K562 (cell line): Measurements from ENCODE around the gene OR8B2. TPM values are rescaled to one million over a fixed set of nuclear protein-coding genes. Genes with fewer than 3 reads are reported as not detected.

ENCODE experiments used
- ATAC-seq: fragments of 200-7000 bp; cut with Tn5 transposase; 3 replicates; pipeline ENCODE4 v1.9.1; 2020; ENCODE audit warnings: moderate library complexity
- Bru-seq: library from RNA; stranded (reverse); fragments of 400-500 nt; gene quantifications from one replicate; lab custom pipeline; 2021; lab: Mats Ljungman, UMichigan
- BruChase-seq, 2 experiments: library from RNA; stranded (reverse); fragments of 400-500 nt; gene quantifications; one replicate each; lab custom pipeline; 2021; lab: Mats Ljungman, UMichigan
- BruUV-seq: library from RNA; stranded (reverse); fragments of 400-500 nt; replicated peaks from 2 replicates; lab custom pipeline; 2021; lab: Mats Ljungman, UMichigan
- CTCF ChIA-PET: fragments of 300-600 bp; formaldehyde crosslinking; extraction: SDS; loops from one replicate; lab custom pipeline; 2021; ENCODE audit warnings: low intra/inter-chr PET ratio; lab: Yijun Ruan, JAX
- POLR2A ChIA-PET: fragments of 300-600, 350-650 bp; sonication (Branson Sonifier 250); formaldehyde crosslinking; extraction: SDS; loops from one replicate; lab custom pipeline; 2021; ENCODE audit warnings: antibody characterized with exemption, inconsistent platforms; lab: Yijun Ruan, JAX
- DNase-seq, 4 experiments: peaks; one replicate each; pipeline versions ENCODE4 v3.0.0 to v3.0.0-alpha.2; 2011 to 2018; ENCODE audit warnings: low spot score in 3 of 4, mixed read lengths in 3 of 4; ENCODE audit errors: extremely low read depth in 1 of 4
- FAIRE-seq: peaks from 2 replicates; lab custom pipeline; 2011; peaks lifted over from hg19 to GRCh38; lab: Jason Lieb, UNC
- H2AFZ ChIP-seq: 2 replicates; pipeline ENCODE4 v1.6.0; 2011; ENCODE audit warnings: low read depth, low read length, control low read depth, inconsistent platforms
- H3K27ac ChIP-seq: fragments of 200-600 bp; 3 replicates; pipeline ENCODE4 v1.8.0; 2011; ENCODE audit warnings: low read depth, mild to moderate bottlenecking, control low read depth, inconsistent platforms, low read length, moderate library complexity, mixed read lengths; ENCODE audit errors: extremely low read depth
- H3K27me3 ChIP-seq, 2 experiments: fragments of 300-600 bp in 1 of 2; 2 replicates in 1 of 2; 3 replicates in 1 of 2; pipeline versions ENCODE4 v1.6.0 to v1.8.0; 2011; ENCODE audit warnings: inconsistent platforms in 2 of 2, low read length in 2 of 2, mild to moderate bottlenecking in 1 of 2, mixed read lengths in 1 of 2, moderate library complexity in 1 of 2; ENCODE audit not compliant: control insufficient read depth in 2 of 2, insufficient read depth in 2 of 2
- H3K36me3 ChIP-seq: fragments of 300-600 bp; 3 replicates; pipeline ENCODE4 v1.8.0; 2011; ENCODE audit warnings: mild to moderate bottlenecking, low read length, inconsistent platforms; ENCODE audit not compliant: control insufficient read depth, insufficient read depth
- H3K4me1 ChIP-seq, 2 experiments: fragments of 200-600 bp in 1 of 2; replicated peaks in 1 of 2; 2 replicates in 1 of 2; 3 replicates in 1 of 2; pipeline versions ENCODE4 v1.5.1 to v1.8.0; 2011; ENCODE audit warnings: inconsistent platforms in 2 of 2, low read length in 2 of 2, mild to moderate bottlenecking in 1 of 2, mixed read lengths in 1 of 2, moderate library complexity in 1 of 2; ENCODE audit not compliant: control insufficient read depth in 2 of 2, insufficient read depth in 2 of 2
- H3K4me2 ChIP-seq: 2 replicates; pipeline ENCODE4 v1.6.1; 2011; ENCODE audit warnings: low read length, control low read depth, inconsistent platforms, mixed read lengths; ENCODE audit not compliant: insufficient read depth
- H3K4me3 ChIP-seq: fragments of 200-600 bp; sonication (generic), shearing (Covaris generic); 2 replicates; pipeline ENCODE4 v1.5.1; 2016; ENCODE audit warnings: control low read depth, inconsistent platforms
- H3K79me2 ChIP-seq: fragments of 200-600 bp; 3 replicates; pipeline ENCODE4 v1.8.0; 2011; ENCODE audit warnings: low read length, inconsistent platforms; ENCODE audit not compliant: control insufficient read depth, insufficient read depth
- H3K9ac ChIP-seq, 2 experiments: 2 replicates each; pipeline versions ENCODE4 v1.6.0 to v1.6.1; 2011; ENCODE audit warnings: low read depth in 2 of 2, low read length in 2 of 2, control low read depth in 1 of 2, inconsistent platforms in 1 of 2, mild to moderate bottlenecking in 1 of 2, mixed read lengths in 1 of 2; ENCODE audit not compliant: insufficient read depth in 1 of 2
- H3K9me1 ChIP-seq: one replicate; pipeline ENCODE4 v1.6.0; 2011; ENCODE audit warnings: inconsistent platforms, mild to moderate bottlenecking, low read length, moderate library complexity; ENCODE audit not compliant: control insufficient read depth, insufficient read depth
- H3K9me3 ChIP-seq: replicated peaks from 2 replicates; pipeline ENCODE4 v1.5.1; 2011; ENCODE audit warnings: low read depth, low read length, inconsistent platforms; ENCODE audit not compliant: control insufficient read depth, insufficient read depth
- H4K20me1 ChIP-seq: replicated peaks from 2 replicates; pipeline ENCODE4 v1.6.1; 2011; ENCODE audit warnings: low read length, inconsistent platforms, mixed read lengths; ENCODE audit not compliant: control insufficient read depth, insufficient read depth
- CEBPB ChIP-seq: fragments of 450-650 bp; IDR thresholded peaks from 2 replicates; pipeline ENCODE4 v1.6.1; 2016; ENCODE audit warnings: missing genetic modification characterization, missing compliant biosample characterization
- FOXK1 ChIP-seq: sonication (generic); formaldehyde crosslinking; IDR thresholded peaks from 2 replicates; pipeline ENCODE4 v1.8.0; 2022; ENCODE audit warnings: missing genetic modification reagents, mild to moderate bottlenecking, borderline replicate concordance
- LCOR ChIP-seq: sonication (generic); formaldehyde crosslinking; IDR thresholded peaks from 2 replicates; pipeline ENCODE4 v1.8.0; 2022; ENCODE audit warnings: mild to moderate bottlenecking, missing genetic modification reagents
- LEF1 ChIP-seq: fragments of 450-650 bp; IDR thresholded peaks from 2 replicates; pipeline ENCODE4 v1.6.1; 2016; ENCODE audit warnings: mild to moderate bottlenecking
- SMARCA4 ChIP-seq: fragments of 450-650 bp; IDR thresholded peaks from 2 replicates; pipeline ENCODE4 v1.6.1; 2016
- TARDBP ChIP-seq: fragments of 450-650 bp; IDR thresholded peaks from 2 replicates; pipeline ENCODE4 v1.6.1; 2016
- TFAM ChIP-seq: fragments of 250-450 bp; sonication (Bioruptor Pico); conservative IDR thresholded peaks from 2 replicates; pipeline ENCODE4 v1.5.0; 2021; ENCODE audit warnings: mild to moderate bottlenecking, moderate library complexity
- ZFX ChIP-seq: sonication (generic); formaldehyde crosslinking; IDR thresholded peaks from 2 replicates; pipeline ENCODE4 v1.8.0; 2022; ENCODE audit warnings: mild to moderate bottlenecking, missing genetic modification reagents, moderate library complexity
- ZKSCAN3 ChIP-seq: fragments of 250-450 bp; sonication (Bioruptor Pico); IDR thresholded peaks from 2 replicates; pipeline ENCODE4 v1.4.0; 2020
- ZNF143 ChIP-seq: sonication (generic); formaldehyde crosslinking; IDR thresholded peaks from 2 replicates; pipeline ENCODE4 v1.9.0; 2022; ENCODE audit warnings: mild to moderate bottlenecking, missing genetic modification reagents
- ZNF77 ChIP-seq: fragments of 250-450 bp; sonication (Bioruptor Pico); IDR thresholded peaks from 2 replicates; pipeline ENCODE4 v1.5.0; 2020
- WGBS: fragments of 100-300 bp; shearing (Covaris generic); methylation state at CpG from one replicate; pipeline ENCODE4 v1.1.6; 2016; ENCODE audit warnings: low coverage, mixed read lengths; ENCODE audit not compliant: insufficient coverage; ENCODE audit errors: missing lambda C conversion rate; 5-methylcytosine and 5-hydroxymethylcytosine counted together
- in situ Hi-C: fragments of 300-500 bp; cut with MboI; formaldehyde crosslinking; loops from 4 replicates; pipeline ENCODE4 v1.15.0; 2018; ENCODE audit warnings: inconsistent platforms, mixed read lengths
- intact Hi-C: fragments of 100-400 bp; cut with micrococcal nuclease; formaldehyde crosslinking; loops from 2 replicates; pipeline ENCODE4 v1.14.2; 2022
- long read RNA-seq, 3 experiments: library from polyadenylated mRNA in 2 of 3; library from RNA in 1 of 3; unstranded in 2 of 3; stranded (forward) in 1 of 3; transcript quantifications; one replicate each; pipeline ENCODE4 v2.0.0, GENCODE V29; 2019 to 2022
- polyA minus RNA-seq, 3 experiments: library from RNA; depleted of rRNA, polyadenylated mRNA; stranded (reverse); fragments of >200 nt; gene quantifications; 2 replicates each; pipeline ENCODE4 v1.2.3, GENCODE V29; 2011
- polyA plus RNA-seq, 8 experiments: library from polyadenylated mRNA; depleted of rRNA in 4 of 8; stranded (reverse) in 5 of 8; unstranded in 3 of 8; fragments of >200 nt; fragmentation: Nextera tagmentation in 2 of 8; fragmentation: Illumina TruSeq in 1 of 8; extraction: Ambion mirVana in 2 of 8; extraction: Trizol in 1 of 8; gene quantifications; 2 replicates each; pipeline versions ENCODE4 v1.2.1 to v1.2.3, GENCODE V29; 2011 to 2014; ENCODE audit warnings: inconsistent platforms in 1 of 8, missing spikeins in 1 of 8
- total RNA-seq, 7 experiments: library from RNA; depleted of rRNA in 6 of 7; stranded (reverse); fragments of >200 nt in 6 of 7; fragmentation: Illumina TruSeq in 2 of 7; extraction: Trizol in 2 of 7; gene quantifications; 2 replicates each; pipeline versions ENCODE4 v1.2.1 to v1.2.3, GENCODE V29; 2011 to 2021; ENCODE audit warnings: low replicate concordance in 1 of 7

Gene OR8B2
- not detected in 2 replicates for total RNA-seq (2011; cell fraction: chromatin; rRNA removed; ENCODE audit: low replicate concordance)
- total RNA-seq (2011; cell fraction: nucleolus; rRNA removed) = not detected in 2 replicates
- total RNA-seq (2011; cell fraction: nucleoplasm; rRNA removed) = not detected in 2 replicates
- not detected in 2 replicates for total RNA-seq (2014; rRNA removed)
- total RNA-seq (2014; rRNA removed; fragmentation: Illumina TruSeq; extraction: Trizol) = not detected in 2 replicates
- total RNA-seq (2015; rRNA removed; fragmentation: Illumina TruSeq; extraction: Trizol) = not detected in 2 replicates
- total RNA-seq (2021) = not detected in 2 replicates
- not detected in 2 replicates for polyA plus RNA-seq (2011; rRNA removed)
- polyA plus RNA-seq (2011; cell fraction: cytosol; rRNA removed) = not detected in 2 replicates
- polyA plus RNA-seq (2011; cell fraction: nucleus; rRNA removed) = not detected in 2 replicates
- 0.14 TPM in 1 of 2 replicates, not detected in the other for polyA plus RNA-seq (2012)
- not detected in 2 replicates for polyA plus RNA-seq (2014; fragmentation: Illumina TruSeq; extraction: Trizol)
- under 1 TPM in 1 of 2 experiments, not detected in 1; 0.56 TPM for polyA plus RNA-seq (2014; fragmentation: Nextera tagmentation; extraction: Ambion mirVana)
- not detected in 2 replicates for polyA plus RNA-seq (2014; rRNA removed)
- not detected in 2 replicates for polyA minus RNA-seq (2011; rRNA and poly(A)+ RNA removed)
- not detected in 2 replicates for polyA minus RNA-seq (2011; cell fraction: cytosol; rRNA and poly(A)+ RNA removed)
- not detected in 2 replicates for polyA minus RNA-seq (2011; cell fraction: nucleus; rRNA and poly(A)+ RNA removed)
- Bru-seq, nascent RNA = not detected
- BruChase-seq, experiment 1, labeled RNA remaining after a 2-hour chase = not detected
- not detected for BruChase-seq, experiment 2, labeled RNA remaining after a 6-hour chase
- long read RNA-seq, experiment 1 = 0 reads
- long read RNA-seq, experiment 2 = 0 reads
- long read RNA-seq, experiment 3 = 0 reads

GRCh38 chr11:124384399-124384798, at the start of gene OR8B2:
Gene OR8B2 (minus strand): TSS chr11:124384499. CDS start chr11:124383343, 1,156 bp downstream.
- Histone ChIP-seq H3K27ac (no peak within 1 kb of the TSS), H3K79me2 (no peaks in the 10 kb centered on the region), H3K9ac (no peak within 1 kb of the TSS), H3K9me3 (no peaks in the 10 kb centered on the region), H3K36me3 (no peaks in the 10 kb centered on the region), H3K4me1 (peaks cover 0 to 2% of the 10 kb centered on the region in 2 experiments; a peak in 2 of 5 replicates), H3K27me3 (no peaks in the 10 kb centered on the region), H3K4me2 (no peak within 1 kb of the TSS), H3K9me1 (no peaks in the 10 kb centered on the region), H3K4me3 (no peak within 1 kb of the TSS), H4K20me1 (no peaks in the 10 kb centered on the region), H2AFZ (no peak within 1 kb of the TSS)
- no TSS peak for BruUV-seq
- FAIRE-seq = peak; percentile 19
- WGBS = 66% methylated on average over 2 of the region's 2 CpGs
- CTCF ChIA-PET = no interaction called here
- intact Hi-C loops = loop anchor here (10.0 kb wide), 1 partner anchor 60 kb away; the partner anchor contains the start of gene OR8D2
- ATAC-seq = no peak
- no peak for DNase-seq
- POLR2A ChIA-PET = no interaction called here
- in situ Hi-C loops = no loop called here
- TF ChIP-seq TFAM (no peak), FOXK1 (CRISPR knock-in tag) (no peak), ZFX (CRISPR knock-in tag) (no peak), ZNF77 (no peak), TARDBP (no peak), ZKSCAN3 (CRISPR knock-in tag) (no peak), ZNF143 (CRISPR knock-in tag) (no peak), SMARCA4 (no peak), CEBPB (tag) (no peak), LCOR (CRISPR knock-in tag) (no peak), LEF1 (no peak)
